OCI-LY3 (cell line): Measurements from ENCODE around the gene ARHGAP42.

Experiments used
- EZH2phosphoT487 ChIP-seq: fragments of 200-600 bp; shearing (Covaris generic); IDR thresholded peaks from 2 replicates; pipeline ENCODE4 v1.6.1; 2018; ENCODE audit warnings: antibody characterized with exemption, mixed run types, low read depth
- TF ChIP-seq, protein P1 (sequence below): fragments of 200-600, 300-600 bp; sonication (generic); IDR thresholded peaks from 2 replicates; pipeline ENCODE4 v1.5.1; 2014; ENCODE audit warnings: antibody characterized with exemption, low read length, low read depth

DNA sequence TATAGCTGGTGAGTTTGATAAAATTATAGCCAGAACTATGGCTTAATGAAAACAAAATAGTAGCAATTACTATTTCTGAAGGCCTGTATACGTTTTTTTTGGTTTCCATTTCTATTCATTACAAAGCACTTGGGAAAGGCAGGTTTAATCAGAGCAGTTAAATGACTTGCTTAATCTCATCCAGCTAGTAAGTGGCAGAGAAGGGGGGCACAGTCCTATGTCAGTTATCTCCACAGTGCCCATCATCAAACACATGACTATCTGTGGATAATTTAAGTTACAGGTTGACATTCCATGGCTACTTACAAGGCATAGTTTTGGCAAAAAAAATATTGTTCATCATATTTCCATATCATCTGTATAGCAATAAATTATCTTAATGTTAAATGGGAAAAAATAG, 348.8 kb downstream of the ARHGAP42 start:
- TF ChIP-seq, protein P1, sequence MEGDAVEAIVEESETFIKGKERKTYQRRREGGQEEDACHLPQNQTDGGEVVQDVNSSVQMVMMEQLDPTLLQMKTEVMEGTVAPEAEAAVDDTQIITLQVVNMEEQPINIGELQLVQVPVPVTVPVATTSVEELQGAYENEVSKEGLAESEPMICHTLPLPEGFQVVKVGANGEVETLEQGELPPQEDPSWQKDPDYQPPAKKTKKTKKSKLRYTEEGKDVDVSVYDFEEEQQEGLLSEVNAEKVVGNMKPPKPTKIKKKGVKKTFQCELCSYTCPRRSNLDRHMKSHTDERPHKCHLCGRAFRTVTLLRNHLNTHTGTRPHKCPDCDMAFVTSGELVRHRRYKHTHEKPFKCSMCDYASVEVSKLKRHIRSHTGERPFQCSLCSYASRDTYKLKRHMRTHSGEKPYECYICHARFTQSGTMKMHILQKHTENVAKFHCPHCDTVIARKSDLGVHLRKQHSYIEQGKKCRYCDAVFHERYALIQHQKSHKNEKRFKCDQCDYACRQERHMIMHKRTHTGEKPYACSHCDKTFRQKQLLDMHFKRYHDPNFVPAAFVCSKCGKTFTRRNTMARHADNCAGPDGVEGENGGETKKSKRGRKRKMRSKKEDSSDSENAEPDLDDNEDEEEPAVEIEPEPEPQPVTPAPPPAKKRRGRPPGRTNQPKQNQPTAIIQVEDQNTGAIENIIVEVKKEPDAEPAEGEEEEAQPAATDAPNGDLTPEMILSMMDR = no peak
- TF ChIP-seq EZH2phosphoT487 = no peak
